Keratinocyte (primary cell): ENCODE results near the gene CERK. TPM values are rescaled to one million over a fixed set of nuclear protein-coding genes. Genes with fewer than 3 reads are reported as not detected.

Experiments
- DNase-seq: peaks from one replicate; pipeline ENCODE4 v3.0.0-alpha.2; 2011; ENCODE audit warnings: low read depth, missing footprints, low spot score
- FAIRE-seq: peaks from 2 replicates; lab custom pipeline; 2011; peaks lifted over from hg19 to GRCh38; lab: Jason Lieb, UNC
- H2AFZ ChIP-seq: 2 replicates; pipeline ENCODE4 v1.6.0; 2012; ENCODE audit warnings: low read length, control low read depth, inconsistent platforms; ENCODE audit not compliant: control insufficient read depth
- H3K27ac ChIP-seq: 2 replicates; pipeline ENCODE4 v1.5.1; 2011; ENCODE audit warnings: low read length; ENCODE audit not compliant: control insufficient read depth, insufficient read depth
- H3K27me3 ChIP-seq: 3 replicates; pipeline ENCODE4 v1.6.0; 2011; ENCODE audit warnings: low read length; ENCODE audit not compliant: control insufficient read depth, insufficient read depth; ENCODE audit errors: extremely low read depth
- H3K36me3 ChIP-seq, 2 experiments: 2 replicates in 1 of 2; 3 replicates in 1 of 2; pipeline ENCODE4 v1.5.1; 2011; ENCODE audit warnings: low read length in 2 of 2, mild to moderate bottlenecking in 1 of 2; ENCODE audit not compliant: control insufficient read depth in 2 of 2, insufficient read depth in 2 of 2; ENCODE audit errors: extremely low read depth in 1 of 2
- H3K4me1 ChIP-seq: 3 replicates; pipeline ENCODE4 v1.5.1; 2011; ENCODE audit warnings: low read length; ENCODE audit not compliant: control insufficient read depth, insufficient read depth; ENCODE audit errors: extremely low read depth
- H3K4me2 ChIP-seq: 3 replicates; pipeline ENCODE4 v1.6.0; 2011; ENCODE audit warnings: low read depth, low read length; ENCODE audit not compliant: control insufficient read depth, insufficient read depth; ENCODE audit errors: extremely low read depth
- H3K4me3 ChIP-seq, 3 experiments: fragments of 200-600 bp in 1 of 3; sonication (generic) in 1 of 3; 2 replicates in 2 of 3; 3 replicates in 1 of 3; pipeline ENCODE4 v1.5.1; 2011 to 2016; ENCODE audit warnings: low read length in 3 of 3, mild to moderate bottlenecking in 3 of 3, control low read depth in 2 of 3, inconsistent platforms in 1 of 3, low read depth in 1 of 3, mixed read lengths in 1 of 3, mixed run types in 1 of 3, moderate library complexity in 1 of 3; ENCODE audit not compliant: control insufficient read depth in 2 of 3, insufficient read depth in 2 of 3; ENCODE audit errors: extremely low read depth in 1 of 3
- H3K79me2 ChIP-seq: 2 replicates; pipeline ENCODE4 v1.6.0; 2012; ENCODE audit warnings: low read length; ENCODE audit not compliant: control insufficient read depth, insufficient read depth
- H3K9ac ChIP-seq: 3 replicates; pipeline ENCODE4 v1.6.0; 2011; ENCODE audit warnings: low read length; ENCODE audit not compliant: control insufficient read depth, insufficient read depth; ENCODE audit errors: extremely low read depth
- H3K9me1 ChIP-seq: 3 replicates; pipeline ENCODE4 v1.6.0; 2011; ENCODE audit warnings: low read length; ENCODE audit not compliant: control insufficient read depth, insufficient read depth; ENCODE audit errors: extremely low read depth
- H3K9me3 ChIP-seq: 2 replicates; pipeline ENCODE4 v1.5.1; 2012; ENCODE audit warnings: low read depth, low read length; ENCODE audit not compliant: control insufficient read depth
- H4K20me1 ChIP-seq: 3 replicates; pipeline ENCODE4 v1.6.0; 2011; ENCODE audit warnings: low read length; ENCODE audit not compliant: control insufficient read depth, insufficient read depth; ENCODE audit errors: extremely low read depth
- EZH2 ChIP-seq: IDR thresholded peaks from one replicate; pipeline ENCODE4 v1.6.1; 2012; ENCODE audit warnings: inconsistent platforms, mild to moderate bottlenecking, low read length, moderate library complexity
- dilution Hi-C: fragments of 300-500 bp; cut with MboI; formaldehyde crosslinking; loops from one replicate; pipeline ENCODE4 v1.7.0; 2020; ENCODE audit warnings: low sequenced_read_pairs; ENCODE audit not compliant: extremely low pct_ligation_motif_present
- polyA plus RNA-seq, 5 experiments: library from polyadenylated mRNA; depleted of rRNA in 3 of 5; stranded (reverse) in 3 of 5; stranded (forward) in 1 of 5; unstranded in 1 of 5; fragments of >200 nt; gene quantifications; 1 replicate in 1 of 5; 2 replicates in 3 of 5; 3 replicates in 1 of 5; pipeline versions ENCODE4 v1.2.1 to v1.2.3, GENCODE V29; 2011 to 2012; ENCODE audit warnings: missing spikeins in 2 of 5, low read depth in 1 of 5, low replicate concordance in 1 of 5
- TF ChIP-seq, protein P1 (sequence below), 3 experiments: IDR thresholded peaks in 1 of 3; conservative IDR thresholded peaks in 1 of 3; optimal IDR thresholded peaks in 1 of 3; 2 replicates in 2 of 3; 3 replicates in 1 of 3; pipeline versions ENCODE3 to v1.5.1; 2011; ENCODE audit warnings: low read length in 3 of 3, mild to moderate bottlenecking in 3 of 3, moderate library complexity in 2 of 3, control low read depth in 1 of 3, inconsistent platforms in 1 of 3; ENCODE audit not compliant: insufficient read depth in 2 of 3; ENCODE audit errors: extremely low read depth in 1 of 3

The CERK gene
- polyA plus RNA-seq, 1 donor (not counting 4 experiments of a cell fraction or from before 2014, with no cell fraction given): 11.9 TPM

DNA sequence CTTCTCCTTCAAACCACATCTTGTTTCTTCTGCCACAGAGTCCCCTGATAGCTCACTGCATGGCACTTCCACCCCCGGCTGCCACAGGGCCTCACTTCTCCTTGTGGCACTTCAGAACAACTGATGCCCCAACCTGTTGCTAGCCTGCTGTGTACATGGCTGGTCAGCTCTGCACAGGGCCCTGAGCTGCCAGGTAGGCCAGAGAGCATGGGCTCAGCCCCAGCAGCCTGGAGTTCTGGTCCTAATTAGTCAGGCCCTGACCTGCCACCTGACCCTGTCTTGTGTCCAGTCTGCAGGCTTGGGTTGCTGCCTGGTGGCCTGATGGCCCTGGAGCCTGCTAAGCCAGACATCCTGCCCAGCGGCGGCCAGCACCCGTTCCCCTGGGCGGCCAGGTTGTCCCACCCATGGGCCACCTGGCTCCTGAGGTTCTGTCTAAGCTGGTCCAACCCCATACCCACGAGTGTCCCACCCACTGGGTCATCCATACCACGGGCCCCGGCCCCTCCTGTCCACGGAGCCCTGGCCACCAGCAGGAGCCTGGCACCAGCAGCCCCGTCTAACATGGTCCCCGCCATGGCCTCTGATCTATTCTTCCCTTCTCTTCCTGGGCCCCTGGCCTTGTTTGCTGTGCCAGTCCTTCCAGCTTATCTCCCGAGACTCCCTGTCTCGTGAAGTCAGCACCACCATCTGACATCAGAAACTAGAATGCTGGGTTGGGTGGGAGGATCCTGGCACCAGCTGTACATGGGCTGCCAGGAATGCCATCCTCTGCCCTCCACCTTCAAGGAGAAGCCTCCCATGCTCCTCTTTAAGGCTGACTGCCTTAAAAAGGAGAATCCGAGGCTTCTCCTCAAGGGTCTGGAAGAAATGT lies 3.1 kb upstream of the CERK start:
- Histone ChIP-seq H3K79me2 (peaks cover 7% of the 10 kb centered on the region), H3K27ac (no peak overlapping the region), H3K36me3 (no peaks in the 10 kb centered on the region), H3K4me3 (no peak overlapping the region), H3K4me2 (no peak overlapping the region), H3K4me1 (peaks cover 20% of the 10 kb centered on the region), H3K9me1 (no peaks in the 10 kb centered on the region), H2AFZ (no peak overlapping the region), H3K9ac (no peak overlapping the region), H3K9me3 (no peaks in the 10 kb centered on the region), H3K27me3 (no peaks in the 10 kb centered on the region), H4K20me1 (no peaks in the 10 kb centered on the region)
- DNase-seq (no peak), FAIRE-seq (no peak)
- TF ChIP-seq EZH2: no peak
- TF ChIP-seq, protein P1, sequence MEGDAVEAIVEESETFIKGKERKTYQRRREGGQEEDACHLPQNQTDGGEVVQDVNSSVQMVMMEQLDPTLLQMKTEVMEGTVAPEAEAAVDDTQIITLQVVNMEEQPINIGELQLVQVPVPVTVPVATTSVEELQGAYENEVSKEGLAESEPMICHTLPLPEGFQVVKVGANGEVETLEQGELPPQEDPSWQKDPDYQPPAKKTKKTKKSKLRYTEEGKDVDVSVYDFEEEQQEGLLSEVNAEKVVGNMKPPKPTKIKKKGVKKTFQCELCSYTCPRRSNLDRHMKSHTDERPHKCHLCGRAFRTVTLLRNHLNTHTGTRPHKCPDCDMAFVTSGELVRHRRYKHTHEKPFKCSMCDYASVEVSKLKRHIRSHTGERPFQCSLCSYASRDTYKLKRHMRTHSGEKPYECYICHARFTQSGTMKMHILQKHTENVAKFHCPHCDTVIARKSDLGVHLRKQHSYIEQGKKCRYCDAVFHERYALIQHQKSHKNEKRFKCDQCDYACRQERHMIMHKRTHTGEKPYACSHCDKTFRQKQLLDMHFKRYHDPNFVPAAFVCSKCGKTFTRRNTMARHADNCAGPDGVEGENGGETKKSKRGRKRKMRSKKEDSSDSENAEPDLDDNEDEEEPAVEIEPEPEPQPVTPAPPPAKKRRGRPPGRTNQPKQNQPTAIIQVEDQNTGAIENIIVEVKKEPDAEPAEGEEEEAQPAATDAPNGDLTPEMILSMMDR (optimal IDR thresholded peaks at IDR 0.05 in 1 of 3, IDR thresholded peaks at IDR 0.05 in 1 of 3, conservative IDR thresholded peaks at IDR 0.05 in 1 of 3; ENCODE audit: extremely low read depth in 1 of 3, insufficient read depth in 2 of 3, low read length in 3 of 3): no peak
- dilution Hi-C loops: no loop called here

DNA sequence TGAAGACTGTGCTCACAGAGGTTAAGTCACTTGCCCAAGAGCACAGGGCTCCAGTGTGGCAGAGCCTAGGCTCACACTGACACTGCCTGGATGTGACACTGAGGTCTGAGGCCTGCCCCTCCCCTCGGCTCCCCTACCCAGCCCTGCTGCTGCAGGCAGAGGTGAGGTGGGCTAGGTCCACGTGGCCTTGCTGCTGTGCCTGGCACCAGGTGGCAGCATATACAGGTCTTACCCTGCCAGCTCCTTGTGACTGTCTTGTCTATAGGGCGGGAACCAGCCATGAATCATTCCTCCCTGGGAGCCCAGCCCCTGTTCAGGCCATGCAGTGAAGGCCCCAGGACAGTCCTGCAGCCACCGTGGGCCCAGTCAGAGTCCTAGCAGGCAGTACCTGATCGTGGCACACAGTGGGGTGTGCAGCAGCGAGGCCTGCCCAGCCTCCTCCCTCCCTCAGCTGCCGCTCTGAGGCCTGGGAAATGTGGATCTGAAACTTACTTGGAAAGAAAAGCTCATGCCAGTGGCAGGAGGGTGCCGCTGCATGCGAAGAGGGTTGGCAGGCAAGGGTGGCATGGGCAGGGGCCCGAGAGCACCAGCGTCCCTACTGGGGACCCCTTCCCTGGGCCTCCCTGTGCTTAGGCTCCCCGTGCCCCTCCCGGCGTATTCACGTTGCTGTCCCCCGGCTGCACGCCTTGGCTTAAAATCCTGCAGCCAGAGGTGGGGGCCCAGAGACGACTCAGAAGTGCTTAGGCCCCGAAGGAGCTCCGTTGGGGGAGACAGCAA lies 1.2 kb upstream of the CERK start:
- dilution Hi-C loops: no loop called here
- Histone ChIP-seq H3K27ac (peak overlapping the region; percentile 76), H3K27me3 (no peaks in the 10 kb centered on the region), H3K9ac (peak overlapping the region; percentile 76), H2AFZ (peak overlapping the region; percentile 61), H3K36me3 (no peaks in the 10 kb centered on the region), H3K9me1 (no peaks in the 10 kb centered on the region), H3K4me2 (peak overlapping the region; percentile 95), H4K20me1 (no peaks in the 10 kb centered on the region), H3K79me2 (peaks cover 20% of the 10 kb centered on the region), H3K4me3 (peak overlapping the region in 2 of 3 experiments; percentile 63 to 68), H3K9me3 (no peaks in the 10 kb centered on the region), H3K4me1 (peaks cover 26% of the 10 kb centered on the region)
- FAIRE-seq: peak; percentile 87
- peak; percentile 75 for DNase-seq
- TF ChIP-seq, protein P1 (optimal IDR thresholded peaks at IDR 0.05 in 1 of 3, IDR thresholded peaks at IDR 0.05 in 1 of 3, conservative IDR thresholded peaks at IDR 0.05 in 1 of 3; ENCODE audit: extremely low read depth in 1 of 3, insufficient read depth in 2 of 3, low read length in 3 of 3): peak; percentile 61 to 86 (median 71)
- TF ChIP-seq EZH2: no peak
